PC-9 (cell line): ENCODE results near the gene EVI5.

Source experiments
- EZH2 ChIP-seq: fragments of 200-600 bp; sonication (generic); IDR thresholded peaks from 2 replicates; pipeline ENCODE4 v1.8.0; 2017; ENCODE audit warnings: antibody characterized with exemption, low read depth
- TF ChIP-seq, protein P1 (sequence below): fragments of 200-600 bp; sonication (generic); conservative IDR thresholded peaks from 2 replicates; pipeline ENCODE4 v1.6.1; 2017; ENCODE audit warnings: mixed run types, antibody characterized with exemption, mild to moderate bottlenecking, moderate library complexity

DNA sequence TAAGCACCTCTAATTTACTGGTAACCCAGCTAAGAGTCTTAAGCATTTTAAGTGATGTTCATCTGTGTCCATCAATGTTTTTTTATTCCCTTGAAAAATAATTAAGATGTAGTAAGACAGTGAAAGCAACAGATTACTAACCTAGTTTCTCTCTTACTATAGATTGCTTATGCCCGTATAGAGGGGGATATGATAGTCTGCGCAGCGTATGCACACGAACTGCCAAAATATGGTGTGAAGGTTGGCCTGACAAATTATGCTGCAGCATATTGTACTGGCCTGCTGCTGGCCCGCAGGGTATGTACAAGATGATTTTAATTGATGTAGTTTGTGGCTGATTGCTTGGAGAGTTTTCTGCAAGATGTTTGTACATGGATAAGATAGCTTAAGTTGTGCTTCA, 49.7 kb upstream of the EVI5 start:
- TF ChIP-seq, protein P1, sequence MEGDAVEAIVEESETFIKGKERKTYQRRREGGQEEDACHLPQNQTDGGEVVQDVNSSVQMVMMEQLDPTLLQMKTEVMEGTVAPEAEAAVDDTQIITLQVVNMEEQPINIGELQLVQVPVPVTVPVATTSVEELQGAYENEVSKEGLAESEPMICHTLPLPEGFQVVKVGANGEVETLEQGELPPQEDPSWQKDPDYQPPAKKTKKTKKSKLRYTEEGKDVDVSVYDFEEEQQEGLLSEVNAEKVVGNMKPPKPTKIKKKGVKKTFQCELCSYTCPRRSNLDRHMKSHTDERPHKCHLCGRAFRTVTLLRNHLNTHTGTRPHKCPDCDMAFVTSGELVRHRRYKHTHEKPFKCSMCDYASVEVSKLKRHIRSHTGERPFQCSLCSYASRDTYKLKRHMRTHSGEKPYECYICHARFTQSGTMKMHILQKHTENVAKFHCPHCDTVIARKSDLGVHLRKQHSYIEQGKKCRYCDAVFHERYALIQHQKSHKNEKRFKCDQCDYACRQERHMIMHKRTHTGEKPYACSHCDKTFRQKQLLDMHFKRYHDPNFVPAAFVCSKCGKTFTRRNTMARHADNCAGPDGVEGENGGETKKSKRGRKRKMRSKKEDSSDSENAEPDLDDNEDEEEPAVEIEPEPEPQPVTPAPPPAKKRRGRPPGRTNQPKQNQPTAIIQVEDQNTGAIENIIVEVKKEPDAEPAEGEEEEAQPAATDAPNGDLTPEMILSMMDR = no peak
- TF ChIP-seq EZH2 = no peak
